OCI-M2 (cell line): ENCODE measurements around the gene PRRG1.
"Not testable (repeated sequence)": the region's sequence is repeated elsewhere in the genome, so short reads cannot be mapped to it uniquely, and the experiment has no call there.

Experiments
- DNase-seq: peaks from one replicate; lab custom pipeline; 2025; ENCODE audit not compliant: unreplicated experiment; lab: John Stamatoyannopoulos, UW

PRRG1 gene

GRCh38 chrX:37378404-37378803 lies 29.2 kb downstream of the PRRG1 start:
- no peak for DNase-seq

GRCh38 chrX:37378830-37379229 lies 29.7 kb downstream of the PRRG1 start:
- DNase-seq = no peak

DNA sequence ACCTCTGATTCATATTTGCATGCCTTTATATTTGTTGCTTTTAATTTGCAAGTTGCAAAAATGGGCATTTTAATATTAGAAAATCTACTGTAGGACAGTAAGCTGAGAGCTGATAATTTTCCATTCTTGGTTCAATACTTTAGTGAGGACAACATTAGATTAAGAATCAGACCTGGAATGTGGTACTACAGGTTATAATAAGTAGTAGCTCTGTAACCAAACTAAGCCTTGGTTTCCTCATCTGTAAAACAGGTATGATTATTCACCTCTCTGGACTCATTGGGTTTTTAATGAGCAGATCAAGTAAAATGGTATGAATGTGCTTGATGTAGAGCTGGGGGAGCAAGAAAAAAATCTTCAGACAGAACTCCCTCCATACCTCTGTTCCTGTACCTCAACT lies 31.1 kb downstream of the PRRG1 start:
- no peak for DNase-seq

- no peak for DNase-seq
Measured at GRCh38 chrX:37380924-37381323, 31.8 kb downstream of the PRRG1 start.

GRCh38 chrX:37383313-37383712 lies 34.1 kb downstream of the PRRG1 start:
- no peak for DNase-seq

- no peak for DNase-seq
Measured at GRCh38 chrX:37388413-37388812, 39.2 kb downstream of the PRRG1 start.

GRCh38 chrX:37405956-37406355 lies 56.8 kb downstream of the PRRG1 start:
- no peak for DNase-seq

GRCh38 chrX:37407736-37408135 lies 58.6 kb downstream of the PRRG1 start:
- no peak for DNase-seq

DNA sequence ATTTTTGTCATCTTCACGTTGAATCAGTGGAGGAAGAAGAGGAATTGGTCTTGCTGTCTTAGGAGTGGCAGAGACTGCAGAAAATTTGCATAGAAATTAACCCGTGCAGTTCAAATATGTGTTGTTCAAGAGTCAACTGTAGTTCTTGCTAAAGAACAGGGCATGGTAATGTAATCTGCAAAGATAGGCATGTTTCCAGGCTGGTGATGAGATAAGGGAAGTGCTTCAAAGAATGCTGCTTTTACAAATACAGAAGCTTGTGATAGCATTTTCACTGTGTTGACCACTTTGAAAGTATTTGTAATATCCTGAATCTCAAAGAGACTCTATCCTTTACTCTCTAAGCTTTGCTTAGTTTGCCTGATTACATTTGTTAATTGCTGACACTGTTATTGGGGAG lies 60.1 kb downstream of the PRRG1 start:
- DNase-seq = no peak

DNA sequence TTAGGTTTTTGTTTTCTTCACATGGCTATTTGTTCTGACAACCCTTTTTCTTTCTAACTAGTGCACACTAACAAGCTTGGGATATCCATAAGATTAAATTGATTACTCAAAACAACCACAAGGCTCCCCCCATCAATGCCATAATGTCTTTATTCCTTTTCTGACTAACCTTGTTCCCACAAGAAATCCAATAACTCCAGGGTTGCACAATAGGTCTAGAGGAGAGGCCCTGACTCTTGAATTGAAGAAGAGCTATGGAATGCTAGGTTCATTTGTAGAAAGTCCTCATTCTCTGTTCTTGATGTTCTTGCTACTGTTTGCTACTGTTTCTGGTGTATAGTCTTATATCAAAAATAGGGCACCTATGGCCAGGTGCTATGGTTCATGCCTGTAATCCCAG lies 71.0 kb downstream of the PRRG1 start:
- DNase-seq = no peak

DNA sequence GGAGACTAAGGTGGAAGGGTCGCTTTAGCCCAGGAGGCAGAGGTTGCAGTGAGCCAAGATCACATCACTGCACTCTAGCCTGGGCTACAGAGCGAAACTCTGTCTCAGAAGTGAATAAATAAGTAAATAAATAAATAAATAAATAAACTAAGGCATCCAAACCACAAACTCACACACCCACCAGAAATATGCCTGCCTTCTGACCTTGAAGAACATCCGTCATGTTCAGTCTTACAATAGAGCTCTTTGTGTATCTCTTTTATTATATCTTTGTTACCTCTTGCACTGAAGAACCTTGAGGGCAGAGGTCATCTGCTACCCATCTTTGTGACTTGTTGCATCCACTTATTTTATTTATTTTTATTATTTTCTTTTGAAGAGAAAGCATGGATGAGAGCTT lies 71.6 kb downstream of the PRRG1 start:
- no peak for DNase-seq

- DNase-seq = no peak
Measured at GRCh38 chrX:37424000-37424429, 74.9 kb downstream of the PRRG1 start.

GRCh38 chrX:37425370-37425769 lies 76.2 kb downstream of the PRRG1 start:
- no peak for DNase-seq

GRCh38 chrX:37428962-37429361 lies 79.8 kb downstream of the PRRG1 start:
- not testable (repeated sequence) for DNase-seq

DNA sequence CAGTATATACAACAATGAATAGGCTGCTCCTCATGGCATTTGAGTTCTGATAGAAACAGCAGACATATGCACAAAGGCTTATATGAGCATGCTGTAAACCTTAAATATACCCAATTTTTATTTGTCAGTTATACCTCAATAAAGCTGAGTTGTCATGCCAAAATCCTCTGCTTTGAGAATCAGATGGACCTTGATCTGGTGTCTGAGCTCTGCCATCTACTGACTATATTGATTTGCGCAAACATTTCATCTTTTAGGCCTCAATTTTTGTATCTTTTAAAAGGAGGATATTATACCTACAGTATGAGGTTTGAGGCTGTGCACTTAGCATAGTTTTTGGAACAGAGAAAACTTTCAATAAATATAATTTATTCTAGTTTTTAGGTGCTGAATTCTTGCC lies 85.2 kb downstream of the PRRG1 start:
- DNase-seq = no peak

- no peak for DNase-seq
Measured at GRCh38 chrX:37437160-37437559, 88.0 kb downstream of the PRRG1 start.

DNA sequence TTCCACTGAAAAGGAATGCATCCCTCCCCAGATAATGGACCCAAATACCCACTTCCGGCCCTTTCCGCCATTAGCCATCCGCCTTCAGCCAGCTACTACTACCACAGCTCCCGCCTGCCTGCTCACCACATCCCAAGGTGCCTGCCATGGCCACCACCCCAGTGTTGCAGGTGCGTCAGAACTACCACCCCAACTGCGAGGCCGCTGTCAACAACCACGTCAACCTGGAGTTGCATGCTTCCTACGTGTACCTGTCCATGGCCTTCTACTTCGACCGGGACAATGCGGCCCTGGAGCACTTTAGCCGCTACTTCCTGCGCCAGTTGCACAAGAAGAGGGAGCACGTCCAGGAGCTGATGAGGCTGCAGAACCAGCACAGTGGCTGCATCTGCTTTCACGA lies 92.2 kb downstream of the PRRG1 start:
- no peak for DNase-seq

GRCh38 chrX:37445182-37445581 lies 96.0 kb downstream of the PRRG1 start:
- no peak for DNase-seq

DNA sequence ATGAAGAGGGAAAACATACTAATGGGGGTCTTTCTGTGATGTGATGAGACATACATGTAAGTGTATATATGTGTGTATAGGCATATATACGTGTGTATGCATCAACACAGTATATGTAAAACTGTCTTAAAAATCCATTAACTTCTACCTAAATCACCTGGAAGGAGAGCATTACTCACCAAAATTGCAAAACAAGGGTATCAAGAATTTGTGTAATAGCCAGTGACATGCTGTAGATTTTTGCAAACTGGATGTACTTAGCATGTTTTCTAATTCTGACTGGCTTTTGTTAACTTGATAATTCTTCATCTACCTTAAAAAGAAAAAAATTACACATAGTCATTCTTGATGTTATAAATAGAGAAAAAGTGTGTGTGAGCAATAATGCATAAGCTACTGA lies 104.7 kb downstream of the PRRG1 start:
- DNase-seq = no peak

DNA sequence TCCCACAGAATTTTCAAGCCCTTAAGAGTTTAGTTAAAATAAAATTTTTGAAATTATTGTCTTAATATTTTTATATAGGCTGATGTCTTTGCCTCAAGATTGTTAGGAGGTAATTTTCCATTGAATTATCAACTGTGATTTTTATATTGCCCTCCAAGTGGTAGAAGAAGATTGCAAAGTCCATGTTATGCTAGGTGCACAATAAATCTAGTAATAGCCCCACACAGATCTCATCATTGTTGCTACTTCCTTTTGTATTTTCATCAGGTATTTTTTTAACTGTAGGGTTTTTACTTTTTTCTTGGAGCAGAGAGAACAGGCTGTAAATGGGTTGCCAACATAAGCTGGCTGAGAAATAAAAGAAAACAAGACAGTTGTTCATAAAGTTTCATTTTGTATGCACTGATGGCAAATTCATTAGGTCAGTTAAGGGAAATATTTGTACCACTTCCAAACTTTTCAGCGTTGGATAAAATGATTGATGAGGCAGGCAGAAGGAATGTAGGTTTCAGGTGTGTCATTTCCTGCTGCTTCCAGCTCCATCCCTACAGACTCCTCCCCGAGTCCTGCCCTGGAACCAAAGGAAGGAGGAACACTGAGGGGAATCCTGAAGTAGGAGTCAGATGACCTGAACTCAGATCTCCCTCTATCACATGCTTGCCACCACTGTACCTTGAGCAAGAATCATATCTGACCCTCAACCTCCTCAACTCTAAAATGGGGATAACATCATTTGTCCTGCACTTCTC lies 105.5 kb downstream of the PRRG1 start:
- DNase-seq = no peak

DNA sequence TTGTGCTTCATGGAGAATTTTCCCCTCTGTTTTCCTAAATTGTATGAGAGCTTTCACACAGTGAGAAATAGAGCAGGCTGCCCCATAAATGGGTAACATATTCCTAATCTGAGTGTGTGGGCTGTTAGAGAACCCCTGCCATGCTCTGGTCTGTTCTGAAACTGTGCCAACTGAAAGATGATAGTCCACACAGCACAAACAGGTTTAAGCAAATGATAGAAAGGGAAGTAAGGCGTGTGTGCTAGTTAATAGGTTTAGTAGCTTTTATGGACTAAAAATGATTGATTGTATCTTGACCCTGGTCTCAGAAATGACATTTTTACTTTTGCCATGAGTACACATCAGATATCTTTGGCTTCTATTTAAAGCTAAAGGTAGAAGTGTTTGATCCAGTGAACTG lies 106.2 kb downstream of the PRRG1 start:
- no peak for DNase-seq

DNA sequence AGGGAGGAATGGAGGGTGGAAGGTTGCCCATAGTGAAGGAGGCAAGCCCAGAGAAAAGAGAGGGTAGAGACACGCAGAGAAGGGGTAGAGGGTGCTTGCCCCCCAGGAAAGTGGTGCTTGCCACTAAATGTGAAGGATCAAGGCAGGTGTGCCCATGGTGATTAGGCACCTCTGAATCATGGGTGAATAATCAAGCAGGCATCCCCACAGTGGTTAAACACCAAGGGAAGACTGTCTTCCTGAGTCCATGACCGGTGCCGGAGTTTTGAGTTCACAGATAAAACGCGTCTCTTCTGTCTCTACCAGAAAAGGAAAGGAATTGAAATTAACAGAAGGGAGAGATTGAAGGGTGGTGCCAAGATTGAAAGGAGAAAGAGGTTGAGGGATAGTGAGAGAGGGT lies 111.1 kb downstream of the PRRG1 start:
- not testable (repeated sequence) for DNase-seq

- no peak for DNase-seq
Measured at GRCh38 chrX:37462346-37462745, 113.2 kb downstream of the PRRG1 start.
